ENCODE results near the gene HTATIP2. TPM values are rescaled to one million over a fixed set of nuclear protein-coding genes. Genes with fewer than 3 reads are reported as not detected.
"Not testable (repeated sequence)": the region's sequence is repeated elsewhere in the genome, so short reads cannot be mapped to it uniquely, and the experiment has no call there.

The HTATIP2 gene
- total and polyA plus RNA-seq, 7 donors = 31.3 to 184 (median 54.4) TPM

DNA sequence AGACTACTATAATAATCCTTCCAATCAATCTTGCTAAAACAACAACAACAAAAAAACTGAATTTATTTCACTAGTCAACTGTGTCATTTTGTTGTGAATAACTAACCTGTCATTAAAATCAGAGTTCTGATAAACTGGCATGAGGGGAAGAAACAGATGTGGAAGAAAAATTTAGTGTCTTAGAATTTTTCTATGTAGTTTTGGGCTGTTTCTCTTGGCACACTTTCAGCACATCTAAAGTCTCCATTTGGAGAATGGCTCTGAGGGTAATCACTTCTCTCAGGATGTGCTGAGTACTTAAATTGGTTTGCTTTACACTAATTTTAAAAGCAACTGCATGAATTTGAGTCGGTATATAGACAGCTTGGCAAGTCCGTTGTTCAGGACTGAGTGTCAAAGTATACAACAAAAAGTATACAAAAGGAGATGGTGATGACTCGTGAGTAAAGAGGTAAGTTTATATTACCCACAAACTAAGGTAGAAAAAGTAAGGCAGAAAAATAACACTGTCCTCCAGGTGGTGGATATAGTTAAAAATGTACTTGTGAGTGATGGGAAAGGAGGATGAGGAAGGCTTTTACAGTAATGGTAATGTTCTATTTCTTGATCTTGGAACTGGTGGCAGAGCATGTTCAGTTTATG is 10.2 kb downstream of the HTATIP2 start:
- Histone ChIP-seq H3K9me3 (no peaks in the 10 kb centered on the region), H3K4me1 (peaks cover 1% of the 10 kb centered on the region), H3K27me3 (ENCODE audit: insufficient read depth in 3 of 3, low read length in 2 of 3) (no peaks in the 10 kb centered on the region), H3K27ac (no peak overlapping the region), H3K4me3 (no peak overlapping the region), H3K36me3 (ENCODE audit: insufficient read depth in 1 of 2, low read depth in 1 of 2) (peaks cover 7 to 85% of the 10 kb centered on the region in 2 donors)
- DNase-seq (no peak), ATAC-seq (no peak)
- TF ChIP-seq, protein P1, sequence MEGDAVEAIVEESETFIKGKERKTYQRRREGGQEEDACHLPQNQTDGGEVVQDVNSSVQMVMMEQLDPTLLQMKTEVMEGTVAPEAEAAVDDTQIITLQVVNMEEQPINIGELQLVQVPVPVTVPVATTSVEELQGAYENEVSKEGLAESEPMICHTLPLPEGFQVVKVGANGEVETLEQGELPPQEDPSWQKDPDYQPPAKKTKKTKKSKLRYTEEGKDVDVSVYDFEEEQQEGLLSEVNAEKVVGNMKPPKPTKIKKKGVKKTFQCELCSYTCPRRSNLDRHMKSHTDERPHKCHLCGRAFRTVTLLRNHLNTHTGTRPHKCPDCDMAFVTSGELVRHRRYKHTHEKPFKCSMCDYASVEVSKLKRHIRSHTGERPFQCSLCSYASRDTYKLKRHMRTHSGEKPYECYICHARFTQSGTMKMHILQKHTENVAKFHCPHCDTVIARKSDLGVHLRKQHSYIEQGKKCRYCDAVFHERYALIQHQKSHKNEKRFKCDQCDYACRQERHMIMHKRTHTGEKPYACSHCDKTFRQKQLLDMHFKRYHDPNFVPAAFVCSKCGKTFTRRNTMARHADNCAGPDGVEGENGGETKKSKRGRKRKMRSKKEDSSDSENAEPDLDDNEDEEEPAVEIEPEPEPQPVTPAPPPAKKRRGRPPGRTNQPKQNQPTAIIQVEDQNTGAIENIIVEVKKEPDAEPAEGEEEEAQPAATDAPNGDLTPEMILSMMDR (IDR thresholded peaks at IDR 0.05) = no peak
- intact Hi-C loops (cut with DNase I) = no loop called here
- WGBS, 3 donors = 84 to 90% (median 89%) methylated on average over 3 of the region's 3 CpGs

DNA sequence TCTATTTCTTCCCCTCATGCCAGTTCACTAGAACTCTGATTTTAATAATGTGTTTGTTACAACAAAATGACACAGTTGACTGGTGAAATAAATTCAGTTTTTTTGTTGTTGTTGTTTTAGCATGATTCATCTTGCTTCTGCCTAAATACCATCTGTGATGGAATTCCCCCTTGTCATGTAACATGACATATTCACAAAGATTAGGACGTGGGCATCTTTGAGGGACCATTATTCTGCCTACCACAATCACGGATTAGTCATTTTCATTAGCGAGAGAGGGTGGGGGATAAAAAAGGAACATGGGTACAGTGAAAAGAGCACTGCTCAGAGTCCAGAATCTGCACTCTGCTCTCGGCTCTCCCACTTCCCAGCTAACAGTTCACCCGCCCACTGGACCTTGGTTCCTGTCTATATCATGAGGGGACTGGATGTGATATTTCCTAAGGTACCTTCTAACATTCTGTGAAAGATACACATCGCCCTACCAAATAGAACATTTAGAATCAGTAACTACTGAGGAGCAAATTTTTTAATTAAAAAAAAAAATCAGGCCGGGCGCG is 11.3 kb downstream of the HTATIP2 start:
- WGBS, 3 donors = 91 to 95% (median 95%) methylated on average over 9 of the region's 9 CpGs
- no peaks in the 10 kb centered on the region for H3K9me3 ChIP-seq
- no peaks in the 10 kb centered on the region for H3K27me3 ChIP-seq (ENCODE audit: insufficient read depth in 3 of 3, low read length in 2 of 3)
- no peak overlapping the region for H3K4me3 ChIP-seq
- intact Hi-C loops (cut with DNase I) = no loop called here
- DNase-seq = no peak
- ATAC-seq = no peak
- no peaks in the 10 kb centered on the region for H3K4me1 ChIP-seq
- H3K27ac ChIP-seq = no peak overlapping the region
- H3K36me3 ChIP-seq (ENCODE audit: insufficient read depth in 1 of 2, low read depth in 1 of 2) = peaks cover 12 to 91% of the 10 kb centered on the region in 2 donors
- TF ChIP-seq, protein P1 (IDR thresholded peaks at IDR 0.05) = no peak

DNA sequence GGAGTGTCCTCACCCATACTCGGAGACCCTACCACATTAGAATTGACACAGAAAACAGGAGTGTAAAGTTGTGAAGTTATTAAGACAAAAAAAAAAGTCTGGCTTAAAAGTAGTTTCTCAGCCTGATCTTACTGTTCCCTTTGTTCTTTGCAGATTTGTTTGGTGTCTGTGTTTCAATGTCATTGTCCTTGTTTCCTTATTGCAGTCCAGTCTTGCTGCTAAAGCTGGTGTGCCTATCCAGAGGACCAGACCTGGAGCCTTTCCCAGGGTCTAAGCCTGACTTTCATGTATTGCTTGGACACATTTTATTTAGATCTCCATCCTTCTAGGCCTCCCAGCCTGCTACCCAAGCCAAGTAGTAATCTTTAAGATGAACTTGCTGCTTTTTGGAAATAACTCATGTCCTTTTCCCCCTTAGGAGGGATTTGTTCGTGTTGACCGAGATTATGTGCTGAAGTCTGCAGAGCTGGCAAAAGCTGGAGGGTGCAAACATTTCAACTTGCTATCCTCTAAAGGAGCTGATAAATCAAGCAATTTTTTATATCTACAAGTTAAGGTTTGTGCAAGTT is 12.7 kb downstream of the HTATIP2 start:
- no peaks in the 10 kb centered on the region for H3K27me3 ChIP-seq (ENCODE audit: insufficient read depth in 3 of 3, low read length in 2 of 3)
- no peak for DNase-seq
- intact Hi-C loops (cut with DNase I) = no loop called here
- H3K4me1 ChIP-seq = no peaks in the 10 kb centered on the region
- no peak overlapping the region for H3K27ac ChIP-seq
- TF ChIP-seq, protein P1 (IDR thresholded peaks at IDR 0.05) = no peak
- peaks cover 16 to 94% of the 10 kb centered on the region in 2 donors for H3K36me3 ChIP-seq (ENCODE audit: insufficient read depth in 1 of 2, low read depth in 1 of 2)
- no peak for ATAC-seq
- 83 to 90% (median 89%) methylated on average over 3 of the region's 3 CpGs for WGBS, 3 donors
- H3K9me3 ChIP-seq = no peaks in the 10 kb centered on the region
- H3K4me3 ChIP-seq = no peak overlapping the region

DNA sequence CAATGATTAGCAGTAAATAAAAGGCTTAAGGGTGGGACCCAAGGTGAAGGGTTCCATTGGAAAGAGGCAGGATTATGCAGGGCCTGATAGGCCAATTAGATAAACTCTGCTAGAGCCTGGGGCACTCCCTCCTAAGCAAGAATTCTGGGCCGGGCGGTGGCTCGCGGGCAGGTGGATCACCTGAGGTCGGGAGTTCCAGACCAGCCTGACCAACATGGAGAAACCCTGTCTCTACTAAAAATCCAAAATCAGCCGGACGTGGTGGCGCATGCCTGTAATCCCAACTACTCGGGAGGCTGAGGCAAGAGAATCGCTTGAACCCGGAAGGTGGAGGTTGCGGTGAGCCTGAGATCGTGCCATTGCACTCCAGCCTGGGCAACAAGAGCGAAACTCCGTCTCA is 22.5 kb downstream of the HTATIP2 start:
- not testable (repeated sequence) for H3K27me3 ChIP-seq (ENCODE audit: insufficient read depth in 3 of 3, low read length in 2 of 3); H3K27ac ChIP-seq; H3K9me3 ChIP-seq; H3K4me1 ChIP-seq; ATAC-seq; H3K4me3 ChIP-seq; DNase-seq
- intact Hi-C loops (cut with DNase I) = loop anchor here (2.0 to 10.0 kb wide), 2 partner anchors 219 to 225 kb away; no protein-coding TSS in a partner anchor
- 82 to 92% (median 83%) methylated on average over 15 of the region's 15 CpGs for WGBS, 3 donors
- H3K36me3 ChIP-seq (ENCODE audit: insufficient read depth in 1 of 2, low read depth in 1 of 2) = peaks cover 8 to 60% of the 10 kb centered on the region in 2 donors

Measured in psoas muscle (tissue), 8 donors.